ENCODE data around the gene RPS14.
"Not testable (repeated sequence)": the region's sequence is repeated elsewhere in the genome, so short reads cannot be mapped to it uniquely, and the experiment has no call there.

RPS14 gene

GRCh38 chr5:150479416-150479815 lies 29.9 kb upstream of the RPS14 start:
- no peak for DNase-seq

GRCh38 chr5:150476568-150476967 lies 27.0 kb upstream of the RPS14 start:
- DNase-seq: not testable (repeated sequence)

GRCh38 chr5:150473673-150474358 lies 24.3 kb upstream of the RPS14 start:
- no peak for DNase-seq

GRCh38 chr5:150469718-150470469 lies 20.4 kb upstream of the RPS14 start:
- no peak for DNase-seq

GRCh38 chr5:150468206-150468605 lies 18.7 kb upstream of the RPS14 start:
- DNase-seq: no peak

- DNase-seq: peak in 1 of 4 experiments; percentile 22
These were observed 16.4 kb upstream of the RPS14 start for GRCh38 chr5:150465927-150466326.

- DNase-seq: no peak
These were observed 15.0 kb upstream of the RPS14 start for GRCh38 chr5:150464554-150465012.

GRCh38 chr5:150461231-150461630 lies 11.7 kb upstream of the RPS14 start:
- peak in 1 of 4 experiments; percentile 16 for DNase-seq

- DNase-seq: no peak
These were observed 11.2 kb upstream of the RPS14 start for GRCh38 chr5:150460781-150461180.

GRCh38 chr5:150458802-150459557 lies 9.4 kb upstream of the RPS14 start:
- DNase-seq: peak; percentile 62 to 85 (median 80)

- DNase-seq: no peak
These were observed 8.2 kb upstream of the RPS14 start for GRCh38 chr5:150457562-150458240.

GRCh38 chr5:150457121-150457520 lies 7.6 kb upstream of the RPS14 start:
- no peak for DNase-seq

GRCh38 chr5:150454492-150455229 lies 5.1 kb upstream of the RPS14 start:
- no peak for DNase-seq

- DNase-seq: not testable (repeated sequence)
These were observed 4.5 kb upstream of the RPS14 start for GRCh38 chr5:150454027-150454426.

GRCh38 chr5:150452914-150453313 lies 3.4 kb upstream of the RPS14 start:
- DNase-seq: no peak

- DNase-seq: no peak
These were observed 2.1 kb upstream of the RPS14 start for GRCh38 chr5:150451594-150451993.

GRCh38 chr5:150448952-150449516 lies 505 bp downstream of the RPS14 start:
- DNase-seq: peak in 1 of 4 experiments; percentile 30

- peak in 1 of 4 experiments; percentile 25 for DNase-seq
These were observed 1.2 kb downstream of the RPS14 start for GRCh38 chr5:150448334-150448733.

GRCh38 chr5:150447188-150447587 lies 2.4 kb downstream of the RPS14 start:
- DNase-seq: no peak

GRCh38 chr5:150446583-150446982 lies 3.0 kb downstream of the RPS14 start:
- DNase-seq: no peak

- no peak for DNase-seq
These were observed 3.5 kb downstream of the RPS14 start for GRCh38 chr5:150446088-150446487.

GRCh38 chr5:150444770-150445169 lies 4.8 kb downstream of the RPS14 start:
- no peak for DNase-seq
